Activated CD4-positive, alpha-beta T cell treated with anti-CD3 and anti-CD28 coated beads for 36 hours (primary cell): ENCODE data around the gene SSBP4. TPM values are rescaled to one million over a fixed set of nuclear protein-coding genes. Genes with fewer than 3 reads are reported as not detected.

Source experiments
- ATAC-seq: fragments of 200-7000 bp; cut with Tn5 transposase; one replicate; pipeline ENCODE4 v1.10.0; 2021; ENCODE audit warnings: mild to moderate bottlenecking, moderate library complexity
- CTCF ChIA-PET: fragments of 350-600 bp; sonication (Branson Sonifier 250); formaldehyde crosslinking; loops from one replicate; lab custom pipeline; 2021; ENCODE audit warnings: antibody characterized with exemption; lab: Charles Lee
- POLR2A ChIA-PET: fragments of 350-600 bp; sonication (Branson Sonifier 250); formaldehyde crosslinking; loops from one replicate; lab custom pipeline; 2021; ENCODE audit warnings: antibody characterized with exemption, inconsistent platforms; lab: Charles Lee
- DNase-seq: peaks from one replicate; pipeline ENCODE4 v3.0.0-alpha.2; 2020
- H3K27ac Mint-ChIP-seq: one replicate; pipeline ENCODE4 v1.8.0; 2021; ENCODE audit warnings: mixed read lengths
- H3K27me3 Mint-ChIP-seq: one replicate; pipeline ENCODE4 v1.8.0; 2021; ENCODE audit warnings: mixed read lengths
- H3K36me3 Mint-ChIP-seq: one replicate; pipeline ENCODE4 v1.8.0; 2021; ENCODE audit warnings: low read depth, mixed read lengths
- H3K4me1 Mint-ChIP-seq: one replicate; pipeline ENCODE4 v1.8.0; 2021; ENCODE audit warnings: mixed read lengths
- H3K4me3 Mint-ChIP-seq: one replicate; pipeline ENCODE4 v1.8.0; 2021; ENCODE audit warnings: mild to moderate bottlenecking, moderate library complexity, mixed read lengths
- H3K9me3 Mint-ChIP-seq: one replicate; pipeline ENCODE4 v1.8.0; 2021; ENCODE audit warnings: low read depth, mixed read lengths
- intact Hi-C, 2 experiments: fragments of 100-400 bp; cut with DNase I in 1 of 2; cut with micrococcal nuclease in 1 of 2; formaldehyde crosslinking; loops; one replicate each; pipeline versions ENCODE4 v1.14.2 to v1.15.1; 2022 to 2024; cut with DNase I, micrococcal nuclease
- total RNA-seq, 2 experiments: library from RNA; stranded (reverse); gene quantifications; one replicate each; pipeline ENCODE4 v1.2.3, GENCODE V29; 2021

SSBP4 gene
- total RNA-seq, 2 experiments from 2014 or later = 71.7 to 79.3 TPM

GRCh38 chr19:18421371-18421959 is 2.3 kb downstream of the SSBP4 start:
- intact Hi-C loops = loop anchor here in 1 of 2 experiments (5.0 kb wide), 1 partner anchor 34 kb away; the partner anchor contains the start of gene GDF15
- Mint-ChIP-seq H3K27ac (peak overlapping the region; percentile 85), H3K4me1 (peaks cover 73% of the 10 kb centered on the region), H3K9me3 (no peaks in the 10 kb centered on the region), H3K36me3 (peaks cover 2% of the 10 kb centered on the region), H3K4me3 (peak overlapping the region; percentile 90), H3K27me3 (peaks cover 16% of the 10 kb centered on the region)
- POLR2A ChIA-PET = interaction anchor here (0.8 to 1.1 kb wide), 2 partner anchors 24 to 144 kb away, joined by 3 to 7 read pairs; no protein-coding TSS in a partner anchor
- DNase-seq (peak; percentile 24), ATAC-seq (no peak)
- CTCF ChIA-PET = interaction anchor here (0.6 to 1.5 kb wide), 4 partner anchors 33 to 426 kb away, joined by 3 to 5 read pairs (median 3); partner anchors contain the start of gene UPF1

DNA sequence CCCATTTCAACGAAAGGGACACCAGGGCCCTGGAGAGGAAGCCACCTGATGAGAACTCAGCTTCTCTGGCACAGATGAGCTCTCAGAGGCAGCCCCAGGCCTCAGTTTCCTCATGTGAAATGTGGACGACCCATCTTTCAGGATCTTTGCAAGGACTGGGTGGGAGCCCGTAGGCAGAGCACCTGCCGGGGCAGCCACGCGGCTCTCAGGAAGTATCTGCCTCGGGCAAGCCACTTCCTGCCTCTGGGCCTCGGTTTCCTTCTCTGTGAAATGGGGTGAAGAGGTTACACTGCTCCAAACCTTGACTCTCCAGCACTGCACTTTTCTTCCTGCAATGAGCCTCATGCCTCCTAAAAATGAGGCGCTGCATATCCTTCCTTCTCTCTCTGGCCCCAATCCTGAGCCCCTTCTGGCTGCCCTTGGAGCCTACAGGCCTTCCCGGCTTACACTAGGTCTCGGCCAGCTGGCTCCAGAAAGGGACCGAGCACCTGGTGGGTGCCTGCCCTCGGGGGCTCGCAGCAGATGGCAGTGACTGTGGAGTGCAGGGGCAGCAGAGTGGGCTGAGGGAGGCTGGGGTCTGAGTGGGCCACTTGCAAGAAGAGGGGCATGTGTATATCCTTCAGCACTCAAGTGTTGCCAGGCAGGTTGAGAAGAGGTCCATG is 3.5 kb downstream of the SSBP4 start:
- H3K36me3 Mint-ChIP-seq = peaks cover 2% of the 10 kb centered on the region
- DNase-seq (no peak), ATAC-seq (no peak)
- peak overlapping the region; percentile 85 for H3K27ac Mint-ChIP-seq
- H3K9me3 Mint-ChIP-seq = no peaks in the 10 kb centered on the region
- H3K27me3 Mint-ChIP-seq = peaks cover 10% of the 10 kb centered on the region
- peak overlapping the region; percentile 90 for H3K4me3 Mint-ChIP-seq
- peaks cover 64% of the 10 kb centered on the region for H3K4me1 Mint-ChIP-seq
- ChIA-PET POLR2A (interaction anchor here (0.7 kb wide), 1 partner anchor 143 kb away, joined by 6 read pairs; no protein-coding TSS in a partner anchor), CTCF (interaction anchor here (1.0 kb wide), 1 partner anchor 13 kb away, joined by 3 read pairs; no protein-coding TSS in a partner anchor)
- intact Hi-C loops = loop anchor here in 1 of 2 experiments (5.0 kb wide), 1 partner anchor 35 kb away; the partner anchor contains the start of gene GDF15

DNA sequence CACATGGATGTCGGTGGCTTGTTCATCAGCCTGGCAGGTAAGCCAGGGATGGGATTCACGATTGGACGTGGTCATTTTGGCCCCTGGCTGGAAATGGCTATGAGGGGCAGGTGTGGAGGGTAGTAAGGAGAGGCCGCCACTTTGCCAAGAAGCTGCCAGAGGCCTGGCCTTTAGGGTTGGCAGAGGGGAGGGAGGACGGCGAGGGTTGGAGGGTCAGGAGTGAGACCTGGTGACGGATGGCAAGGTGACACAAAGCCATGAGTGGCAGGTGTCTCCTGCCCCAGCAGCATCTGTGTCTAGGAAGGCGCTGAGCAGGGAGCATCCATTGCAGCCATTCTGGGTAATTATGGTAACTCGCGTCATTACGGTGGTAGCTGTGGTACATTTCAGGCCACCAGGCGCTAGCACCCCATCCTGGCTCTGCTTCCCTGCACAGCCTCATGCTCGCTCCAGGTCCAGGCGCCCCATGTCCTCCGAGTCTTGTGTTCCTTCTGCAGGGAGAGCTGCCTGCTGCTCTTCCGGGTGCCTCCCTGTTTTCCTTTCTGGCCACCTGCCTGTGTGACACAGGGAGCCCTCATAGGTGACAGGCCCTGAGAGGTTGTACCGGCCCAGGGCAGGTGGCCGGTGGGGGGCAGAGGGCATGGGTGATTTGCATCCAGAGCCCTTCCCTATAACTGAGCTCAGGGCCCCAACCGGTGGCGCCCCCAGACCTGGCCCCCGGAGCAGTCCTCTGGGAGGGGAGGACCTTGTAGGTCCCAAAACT is 4.2 kb downstream of the SSBP4 start:
- Mint-ChIP-seq H3K36me3 (peaks cover 2% of the 10 kb centered on the region), H3K27me3 (peaks cover 3% of the 10 kb centered on the region), H3K4me3 (peak overlapping the region; percentile 90), H3K4me1 (peaks cover 57% of the 10 kb centered on the region), H3K27ac (peak overlapping the region; percentile 85), H3K9me3 (no peaks in the 10 kb centered on the region)
- ATAC-seq (no peak), DNase-seq (no peak)
- intact Hi-C loops = loop anchor here in 1 of 2 experiments (5.0 kb wide), 1 partner anchor 36 kb away; the partner anchor contains the start of gene GDF15
- ChIA-PET CTCF (interaction anchor here (0.8 to 1.0 kb wide), 2 partner anchors 14 to 35 kb away, joined by 3 read pairs; no protein-coding TSS in a partner anchor), POLR2A (interaction anchor here (0.5 to 0.7 kb wide), 2 partner anchors 144 to 448 kb away, joined by 6 read pairs; no protein-coding TSS in a partner anchor)

GRCh38 chr19:18424122-18424889 is 5.1 kb downstream of the SSBP4 start:
- H3K27me3 Mint-ChIP-seq = no peaks in the 10 kb centered on the region
- DNase-seq (no peak), ATAC-seq (no peak)
- intact Hi-C loops = loop anchor here in 1 of 2 experiments (5.0 kb wide), 1 partner anchor 37 kb away; the partner anchor contains the start of gene GDF15
- no peak overlapping the region for H3K27ac Mint-ChIP-seq
- peaks cover 54% of the 10 kb centered on the region for H3K4me1 Mint-ChIP-seq
- no peak overlapping the region for H3K4me3 Mint-ChIP-seq
- ChIA-PET CTCF (interaction anchor here (0.5 to 0.8 kb wide), 3 partner anchors 12 to 1067 kb away, joined by 3 read pairs; no protein-coding TSS in a partner anchor), POLR2A (interaction anchor here (0.5 kb wide), 1 partner anchor 448 kb away, joined by 6 read pairs; no protein-coding TSS in a partner anchor)
- H3K9me3 Mint-ChIP-seq = no peaks in the 10 kb centered on the region
- H3K36me3 Mint-ChIP-seq = peaks cover 2% of the 10 kb centered on the region

GRCh38 chr19:18424890-18425514 is 5.8 kb downstream of the SSBP4 start:
- no peak for ATAC-seq
- Mint-ChIP-seq H3K4me3 (no peak overlapping the region), H3K4me1 (peaks cover 61% of the 10 kb centered on the region), H3K36me3 (peaks cover 2% of the 10 kb centered on the region), H3K9me3 (no peaks in the 10 kb centered on the region), H3K27ac (no peak overlapping the region), H3K27me3 (no peaks in the 10 kb centered on the region)
- intact Hi-C loops = loop anchor here in 1 of 2 experiments (5.0 kb wide), 1 partner anchor 38 kb away; the partner anchor contains the start of gene GDF15
- ChIA-PET POLR2A (no interaction called here), CTCF (interaction anchor here (0.6 kb wide), 3 partner anchors 27 to 252 kb away, joined by 3 read pairs; no protein-coding TSS in a partner anchor)
- DNase-seq = no peak

DNA sequence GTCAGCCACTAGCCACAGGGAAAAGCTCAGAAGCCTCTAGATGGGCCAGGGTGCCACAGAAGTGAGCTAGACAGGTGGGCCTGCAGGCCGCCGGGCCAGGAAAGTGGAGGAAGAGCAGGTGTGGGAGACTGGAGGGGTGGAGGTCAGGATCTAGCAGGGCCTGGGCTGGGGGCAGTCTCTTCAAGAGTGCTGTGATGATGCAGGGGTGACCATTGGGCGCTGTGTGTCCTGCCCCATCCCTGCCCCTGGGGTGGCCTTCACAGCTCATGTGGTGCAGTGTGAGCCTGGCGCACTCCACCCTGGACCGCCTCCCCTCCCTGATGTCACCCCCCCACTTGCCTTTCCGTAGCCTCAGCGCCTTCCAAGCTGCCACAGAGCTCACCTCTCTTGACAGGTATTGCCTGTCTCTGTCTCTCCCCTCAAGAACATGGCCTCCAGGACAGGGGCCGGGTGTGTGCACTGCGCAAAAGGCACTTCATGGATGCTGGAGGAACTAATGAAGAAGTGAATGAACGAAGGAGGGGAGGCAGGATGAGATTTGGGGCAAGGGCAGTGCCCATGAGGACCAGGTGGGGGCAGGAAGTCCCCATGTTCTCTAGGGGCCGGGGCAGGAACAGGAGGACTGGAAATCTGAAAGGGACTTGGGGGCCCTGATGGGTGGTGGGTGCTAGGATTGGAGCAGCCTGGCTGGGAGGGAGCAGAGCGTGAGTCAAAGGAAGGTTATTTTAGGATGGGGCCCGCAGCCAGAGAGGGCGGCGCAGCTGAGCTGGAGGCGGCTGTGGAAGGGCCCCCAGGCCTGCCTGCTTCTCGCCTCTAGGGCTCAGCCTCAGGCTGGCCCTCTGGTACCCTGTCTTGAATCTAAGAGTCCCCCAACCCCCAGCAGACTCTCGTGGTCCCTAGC is 6.6 kb downstream of the SSBP4 start:
- H3K27me3 Mint-ChIP-seq = no peaks in the 10 kb centered on the region
- H3K27ac Mint-ChIP-seq = peak overlapping the region; percentile 1
- no peak overlapping the region for H3K4me3 Mint-ChIP-seq
- H3K4me1 Mint-ChIP-seq = peaks cover 60% of the 10 kb centered on the region
- no peaks in the 10 kb centered on the region for H3K9me3 Mint-ChIP-seq
- intact Hi-C loops = no loop called here
- no peak for ATAC-seq
- H3K36me3 Mint-ChIP-seq = peaks cover 1% of the 10 kb centered on the region
- POLR2A ChIA-PET = interaction anchor here (0.6 kb wide), 1 partner anchor 16 kb away, joined by 9 read pairs; no protein-coding TSS in a partner anchor
- no peak for DNase-seq
- CTCF ChIA-PET = interaction anchor here (0.6 to 0.8 kb wide), 4 partner anchors 9 to 252 kb away, joined by 3 read pairs; no protein-coding TSS in a partner anchor

GRCh38 chr19:18426416-18426767 is 7.2 kb downstream of the SSBP4 start:
- no peak for DNase-seq
- H3K27ac Mint-ChIP-seq = no peak overlapping the region
- no peaks in the 10 kb centered on the region for H3K27me3 Mint-ChIP-seq
- no peak for ATAC-seq
- peaks cover 54% of the 10 kb centered on the region for H3K4me1 Mint-ChIP-seq
- POLR2A ChIA-PET = no interaction called here
- CTCF ChIA-PET = interaction anchor here (0.8 kb wide), 1 partner anchor 9 kb away, joined by 3 read pairs; no protein-coding TSS in a partner anchor
- H3K4me3 Mint-ChIP-seq = no peak overlapping the region
- H3K36me3 Mint-ChIP-seq = peaks cover 1% of the 10 kb centered on the region
- no peaks in the 10 kb centered on the region for H3K9me3 Mint-ChIP-seq
- intact Hi-C loops = no loop called here

DNA sequence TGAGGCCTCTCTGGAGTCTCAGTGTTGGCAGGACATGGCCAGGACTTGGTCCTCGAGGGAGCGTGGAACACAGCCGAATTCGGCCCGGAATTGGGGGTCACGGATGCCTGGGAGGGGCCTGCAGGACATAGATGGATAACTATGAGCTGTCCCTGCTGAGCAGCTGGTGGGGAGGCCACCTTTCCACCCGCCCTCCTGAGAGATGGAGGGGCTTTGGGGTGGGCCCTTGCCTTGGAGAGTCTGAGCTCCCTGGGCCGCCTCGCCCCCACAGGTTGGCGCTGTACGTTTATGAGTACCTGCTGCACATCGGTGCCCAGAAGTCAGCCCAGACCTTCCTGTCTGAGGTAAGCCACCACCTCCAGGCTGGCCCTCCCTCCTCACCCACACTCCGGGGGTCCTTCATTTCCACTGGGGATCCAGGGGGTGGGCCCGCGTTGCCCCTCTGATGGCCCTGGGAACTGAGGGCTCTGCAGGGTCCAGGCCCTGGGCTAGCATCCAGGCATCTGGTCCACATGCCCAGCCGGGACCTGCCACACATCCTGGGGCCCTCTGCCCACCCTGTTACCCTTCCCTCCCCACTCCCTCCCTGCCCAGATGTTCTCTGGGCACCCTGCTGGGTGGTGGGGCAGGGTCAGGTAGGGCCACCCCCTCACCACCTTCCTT is 8.0 kb downstream of the SSBP4 start:
- ChIA-PET POLR2A (interaction anchor here (1.9 kb wide), 1 partner anchor 9 kb away, joined by 8 read pairs; the partner anchor contains the start of gene SSBP4), CTCF (no interaction called here)
- ATAC-seq (no peak), DNase-seq (no peak)
- intact Hi-C loops = no loop called here
- Mint-ChIP-seq H3K9me3 (no peaks in the 10 kb centered on the region), H3K4me1 (peaks cover 47% of the 10 kb centered on the region), H3K36me3 (peaks cover 1% of the 10 kb centered on the region), H3K27ac (no peak overlapping the region), H3K4me3 (no peak overlapping the region), H3K27me3 (no peaks in the 10 kb centered on the region)

DNA sequence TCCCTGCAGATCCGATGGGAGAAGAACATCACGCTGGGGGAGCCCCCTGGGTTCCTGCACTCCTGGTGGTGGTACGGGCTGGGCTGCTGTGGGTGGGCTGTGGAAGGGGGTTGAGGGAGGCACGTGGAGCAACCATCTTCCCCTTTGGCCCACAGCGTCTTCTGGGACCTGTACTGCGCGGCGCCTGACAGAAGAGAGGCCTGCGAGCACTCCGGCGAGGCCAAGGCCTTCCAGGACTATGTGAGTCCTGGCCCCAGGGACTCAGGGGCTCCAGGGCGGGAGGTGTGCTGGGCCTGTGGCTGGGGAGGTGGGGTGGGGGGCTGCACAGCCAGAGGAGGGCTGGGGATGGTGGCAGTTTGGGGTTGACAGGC is 8.5 kb downstream of the SSBP4 start:
- DNase-seq = no peak
- intact Hi-C loops = no loop called here
- ChIA-PET POLR2A (interaction anchor here (1.9 kb wide), 1 partner anchor 10 kb away, joined by 8 read pairs; the partner anchor contains the start of gene SSBP4), CTCF (no interaction called here)
- Mint-ChIP-seq H3K4me1 (peaks cover 45% of the 10 kb centered on the region), H3K36me3 (peaks cover 3% of the 10 kb centered on the region), H3K27me3 (no peaks in the 10 kb centered on the region), H3K9me3 (no peaks in the 10 kb centered on the region), H3K27ac (no peak overlapping the region), H3K4me3 (no peak overlapping the region)
- no peak for ATAC-seq
